Skeletal muscle cell (primary cell): Measurements from ENCODE around the gene KCNIP2.
"Not testable (repeated sequence)": the region's sequence is repeated elsewhere in the genome, so short reads cannot be mapped to it uniquely, and the experiment has no call there.

Source experiments
- DNase-seq: peaks from one replicate; pipeline ENCODE4 v3.0.0-alpha.2; 2010; ENCODE audit warnings: low read depth
- H3K4me3 ChIP-seq: 2 replicates; pipeline ENCODE4 v1.5.1; 2011; ENCODE audit warnings: low read depth, mild to moderate bottlenecking, control low read depth, low read length, moderate library complexity

KCNIP2 gene

DNA sequence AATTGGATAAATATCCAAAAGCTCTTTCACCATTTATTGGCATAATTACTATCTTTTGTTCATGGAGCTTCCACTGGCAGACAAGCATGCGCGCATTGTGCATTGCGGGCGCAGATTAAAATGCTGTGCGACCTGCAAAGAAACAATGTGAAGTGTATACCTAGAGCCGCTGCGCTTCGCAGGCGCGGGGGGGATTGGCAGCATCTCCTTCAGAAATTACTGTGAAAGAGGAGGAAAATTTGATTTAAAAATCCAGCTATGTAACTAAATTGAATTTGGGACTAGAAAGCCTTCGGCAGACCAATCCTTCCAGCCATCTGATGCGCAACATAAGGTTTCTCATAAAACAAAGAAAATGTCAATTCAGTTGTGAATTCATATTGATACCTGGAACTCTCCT is 50.1 kb downstream of the KCNIP2 start:
- H3K4me3 ChIP-seq, result no peak overlapping the region
- no peak for DNase-seq

DNA sequence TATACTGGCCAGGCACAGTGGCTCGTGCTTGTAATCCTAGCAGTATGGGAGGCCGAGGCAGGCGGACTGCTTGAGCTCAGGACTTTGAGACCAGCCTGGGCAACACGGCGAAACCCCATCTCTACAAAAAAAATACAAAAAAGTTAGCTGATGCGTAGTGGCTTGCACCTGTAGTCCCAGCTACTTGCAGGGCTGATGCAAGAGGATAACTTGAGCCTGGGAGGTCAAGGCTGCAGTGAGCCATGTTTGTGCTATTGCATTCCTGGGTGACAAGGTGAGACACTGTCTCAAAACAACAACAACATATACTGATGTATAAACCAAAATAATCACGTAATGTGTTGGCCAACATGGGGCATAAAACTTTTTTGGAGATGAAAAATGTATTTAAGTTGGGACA is 53.9 kb downstream of the KCNIP2 start:
- no peak for DNase-seq
- no peak overlapping the region for H3K4me3 ChIP-seq

GRCh38 chr10:101789231-101789630 is 54.4 kb downstream of the KCNIP2 start:
- H3K4me3 ChIP-seq, DNase-seq: not testable (repeated sequence)

DNA sequence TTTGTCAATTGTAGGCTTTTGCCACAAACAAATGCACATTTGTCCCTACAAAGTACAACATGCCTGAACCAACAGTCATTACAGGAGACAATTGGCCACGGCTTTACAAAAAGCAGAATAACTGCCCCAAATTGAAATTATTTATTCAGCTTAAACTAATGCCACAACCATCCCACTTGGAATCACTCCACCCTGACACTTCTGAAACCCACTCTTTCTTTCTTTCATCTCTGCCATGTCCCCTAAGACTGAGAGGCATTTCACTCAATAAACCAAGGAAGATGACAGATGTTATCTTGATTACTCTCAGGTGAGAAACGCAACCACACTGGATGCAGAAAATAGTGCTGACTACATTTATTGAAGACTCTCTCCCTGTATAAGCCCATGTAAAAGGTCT is 57.8 kb downstream of the KCNIP2 start:
- DNase-seq, result no peak
- H3K4me3 ChIP-seq, result no peak overlapping the region

DNA sequence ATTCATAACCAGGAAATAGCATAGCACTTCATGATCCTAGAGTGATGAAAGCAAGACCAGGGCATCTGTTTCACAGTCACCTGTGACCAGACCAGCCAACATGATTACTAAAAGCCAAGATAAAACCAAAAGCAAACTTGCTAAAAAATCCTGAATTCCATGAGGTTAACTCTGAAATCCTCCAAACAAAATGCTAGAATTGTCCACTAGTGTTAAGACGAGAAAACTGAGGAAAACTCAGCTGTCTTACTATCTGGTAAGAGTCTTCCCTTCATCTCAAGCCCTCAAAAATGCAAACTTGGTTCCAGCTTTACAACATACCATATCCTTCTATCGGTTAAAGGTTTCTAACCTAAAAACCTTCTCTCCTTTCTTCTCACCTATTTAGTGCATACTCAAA is 59.0 kb downstream of the KCNIP2 start:
- H3K4me3 ChIP-seq, result no peak overlapping the region
- no peak for DNase-seq

- H3K4me3 ChIP-seq, result peak overlapping the region; percentile 85
- no peak for DNase-seq
These were observed 59.9 kb downstream of the KCNIP2 start for GRCh38 chr10:101783736-101784118.

DNA sequence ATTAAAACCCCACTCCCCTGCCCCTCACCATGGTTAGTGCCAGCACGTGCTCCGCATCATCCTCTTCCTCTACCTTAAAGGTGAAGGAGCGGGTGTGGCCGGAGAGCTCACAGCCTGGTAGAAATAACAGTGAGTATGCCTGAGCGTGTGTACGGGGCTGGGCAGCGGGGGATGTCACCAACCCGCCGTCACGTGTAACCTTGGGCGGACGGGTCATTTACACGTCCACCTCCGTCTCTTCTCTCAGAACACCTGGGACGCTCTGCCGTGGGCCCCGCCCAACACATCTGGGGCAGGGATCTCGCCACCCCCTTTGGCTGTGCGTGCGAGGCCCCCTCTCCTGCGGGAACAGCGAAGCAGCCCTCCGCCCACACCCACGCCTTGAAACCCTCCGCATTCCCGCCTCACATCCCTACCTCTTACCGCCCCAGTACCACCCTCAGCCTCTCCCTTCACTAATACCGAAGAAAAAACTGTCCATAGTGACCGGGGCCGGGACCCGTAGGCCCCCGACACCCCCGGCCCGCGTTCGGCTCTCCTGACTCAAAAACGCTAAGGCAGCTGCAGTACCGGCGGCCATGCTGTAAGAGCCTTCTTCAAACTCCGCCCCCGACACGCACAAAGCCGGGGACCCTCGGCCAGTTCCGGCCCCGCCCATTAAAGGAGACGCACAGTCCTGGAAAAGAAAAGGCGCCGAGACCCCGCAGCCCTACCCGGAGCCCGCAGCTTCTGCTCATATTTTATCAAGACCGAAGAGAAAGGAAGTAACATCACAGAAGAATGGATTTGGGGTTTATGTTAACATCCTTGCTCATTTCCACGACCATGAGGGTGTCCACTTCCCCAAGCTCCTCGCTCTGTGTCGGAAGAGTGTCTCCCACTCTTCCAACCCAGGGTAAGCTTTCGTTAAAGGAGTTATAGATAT is 60.5 kb downstream of the KCNIP2 start, which contains the start of gene NPM3:
TSS of gene NPM3 (minus strand) at position 636 of the 925 bp plus-strand sequence. CDS start at position 580, 56 bp downstream.
- peak; percentile 31 for DNase-seq
- peak within 1 kb of the TSS; percentile 85 for H3K4me3 ChIP-seq

DNA sequence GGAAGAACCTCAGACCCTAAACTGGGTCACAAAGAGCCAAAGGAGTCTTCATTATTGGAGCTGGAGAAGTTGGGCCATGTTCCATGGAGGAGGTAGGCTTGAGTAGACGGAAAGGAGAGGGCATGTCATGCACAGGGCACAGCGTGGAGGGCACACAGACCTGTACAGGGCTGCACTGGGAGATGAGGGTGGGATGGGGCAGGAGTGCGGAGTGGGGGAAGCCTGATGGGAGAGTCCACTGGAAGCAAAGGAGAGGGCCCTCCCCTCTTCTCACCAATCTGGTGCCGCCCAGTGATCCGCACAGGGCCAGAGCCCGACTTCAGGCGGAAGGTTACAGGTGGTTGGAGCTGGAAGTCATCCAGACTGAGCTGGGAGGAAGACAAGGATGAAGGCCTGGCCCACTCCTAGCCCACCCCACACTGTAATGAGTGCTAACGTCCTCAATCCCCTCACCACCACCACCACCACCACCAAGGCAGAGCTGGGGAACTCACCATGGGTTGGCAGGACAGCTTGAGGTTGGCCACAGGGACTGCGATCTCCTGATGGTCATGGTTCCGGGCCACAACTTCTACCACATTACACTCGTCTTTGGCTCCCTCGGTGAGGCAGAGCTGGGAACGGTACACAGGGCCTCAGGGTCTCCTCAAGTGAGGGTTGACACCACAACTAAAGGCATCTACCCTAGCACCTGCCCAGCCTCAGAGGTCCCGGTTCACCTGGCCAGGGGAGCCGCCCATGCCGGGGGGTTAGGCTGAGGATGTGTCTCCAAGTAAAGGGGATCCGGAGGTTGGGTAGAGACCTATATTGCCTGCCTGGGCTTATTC is 61.4 kb downstream of the KCNIP2 start:
- no peak for DNase-seq

GRCh38 chr10:101781655-101781983 is 62.0 kb downstream of the KCNIP2 start:
- no peak overlapping the region for H3K4me3 ChIP-seq
- no peak for DNase-seq

More for the DNA sequence above, 61.4 kb downstream of the KCNIP2 start:
- peak overlapping the region; percentile 85 for H3K4me3 ChIP-seq

DNA sequence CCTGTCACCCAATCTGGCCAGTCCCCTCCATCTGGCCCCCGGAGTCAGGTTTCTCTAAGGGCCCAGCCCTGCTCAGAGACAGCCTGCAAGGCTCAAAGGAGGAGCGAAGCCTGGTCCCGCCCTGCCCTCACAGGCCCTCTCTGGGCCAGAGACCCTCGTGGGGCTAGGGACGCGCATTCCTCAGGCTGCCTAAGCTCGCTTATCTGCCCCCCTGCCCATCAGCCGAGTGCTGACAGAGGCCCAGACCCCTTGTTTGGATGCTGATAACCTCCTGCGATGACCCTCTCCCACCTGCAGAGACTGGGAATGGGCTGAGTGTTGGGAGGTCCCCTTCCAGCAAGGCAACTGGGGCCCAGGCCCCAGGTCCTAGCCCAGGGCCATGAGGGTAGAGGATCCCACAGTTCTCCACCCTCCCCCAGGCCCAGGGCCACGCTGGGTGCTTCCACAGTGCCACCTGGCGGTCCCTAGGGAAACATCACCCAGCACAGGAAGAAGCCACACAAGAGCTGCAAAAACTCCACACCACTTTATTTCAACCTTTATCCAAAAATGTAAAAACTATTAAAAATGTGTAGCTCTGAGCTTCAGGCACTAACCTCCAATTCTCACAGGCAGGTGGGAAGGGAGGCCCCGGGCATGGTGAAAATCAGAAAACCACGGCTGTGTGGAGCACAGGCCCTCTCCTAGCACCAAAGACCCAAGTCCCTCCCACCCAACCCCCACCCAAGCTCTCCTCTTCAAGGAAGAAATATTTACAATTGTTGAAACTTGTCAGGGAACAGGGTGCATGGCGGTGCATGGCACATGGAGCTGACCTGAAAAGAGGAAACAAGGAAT is 62.6 kb downstream of the KCNIP2 start:
- DNase-seq, result no peak
- no peak overlapping the region for H3K4me3 ChIP-seq

GRCh38 chr10:101780187-101780817 is 63.3 kb downstream of the KCNIP2 start:
- no peak for DNase-seq
- H3K4me3 ChIP-seq, result no peak overlapping the region

- H3K4me3 ChIP-seq, result peak overlapping the region; percentile 5
- no peak for DNase-seq
These were observed 63.9 kb downstream of the KCNIP2 start for GRCh38 chr10:101779544-101780186.

DNA sequence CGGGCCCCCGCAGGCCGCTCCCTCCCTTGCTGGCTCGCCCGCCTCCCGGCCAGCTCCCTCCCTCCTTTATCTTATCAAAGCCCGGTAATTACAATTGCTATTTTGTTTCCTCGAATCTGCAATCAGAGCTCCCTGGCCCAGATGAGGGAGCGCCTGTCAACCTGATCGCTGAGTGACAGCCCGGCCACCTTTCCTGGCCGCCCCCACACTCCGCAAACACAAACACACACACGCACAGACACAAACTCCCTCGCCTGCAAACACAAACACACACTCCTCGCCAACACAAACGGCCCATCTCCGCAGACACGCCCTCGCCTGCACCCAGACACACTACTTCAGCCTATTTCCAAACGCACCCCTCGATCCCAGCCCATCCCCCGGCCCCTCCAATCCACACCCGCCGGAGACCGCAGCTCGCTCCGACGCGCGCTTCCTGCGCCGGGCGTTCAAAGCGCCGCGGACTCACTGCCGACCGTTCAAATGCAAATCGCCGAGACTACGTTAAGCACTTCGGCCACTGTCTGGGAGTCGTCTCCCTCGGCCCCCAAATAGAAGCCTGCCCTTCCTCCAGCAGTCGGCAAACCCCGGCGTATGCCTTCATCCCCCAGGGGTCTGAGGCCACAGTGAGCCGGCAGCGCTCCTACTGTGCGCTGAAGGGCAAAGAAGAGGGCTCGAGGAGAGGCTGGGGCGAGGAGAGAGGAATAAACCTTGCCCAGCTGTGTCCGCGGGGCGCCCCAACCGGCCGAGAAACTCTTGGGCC is 64.6 kb downstream of the KCNIP2 start:
- DNase-seq, result no peak
- no peak overlapping the region for H3K4me3 ChIP-seq

- H3K4me3 ChIP-seq, result no peak overlapping the region
- DNase-seq, result no peak
These were observed 65.3 kb downstream of the KCNIP2 start for GRCh38 chr10:101778151-101778780.

GRCh38 chr10:101777619-101778145 is 65.9 kb downstream of the KCNIP2 start:
- DNase-seq, result no peak
- no peak overlapping the region for H3K4me3 ChIP-seq

GRCh38 chr10:101776161-101776817 is 67.3 kb downstream of the KCNIP2 start:
- H3K4me3 ChIP-seq, result peak overlapping the region; percentile 5
- no peak for DNase-seq
